PFSK-1 (cell line): Measurements from ENCODE around the gene RIPK1.

Experiments
- FOXP2 ChIP-seq: optimal IDR thresholded peaks from 2 replicates; pipeline ENCODE3; 2011; ENCODE audit warnings: borderline replicate concordance, control low read depth, inconsistent platforms; ENCODE audit not compliant: insufficient read depth; ENCODE audit errors: extremely low read length, extremely low read depth
- POLR2AphosphoS5 ChIP-seq: IDR thresholded peaks from 2 replicates; pipeline ENCODE4 v1.6.1; 2012; ENCODE audit warnings: low read depth, mild to moderate bottlenecking, control low read depth, low read length, moderate library complexity
- REST ChIP-seq, 2 experiments: IDR thresholded peaks; 2 replicates each; pipeline versions ENCODE4 v1.6.1 to v1.8.0; 2011 to 2012; ENCODE audit warnings: low read depth in 2 of 2, low read length in 2 of 2, control low read depth in 1 of 2, inconsistent platforms in 1 of 2, mild to moderate bottlenecking in 1 of 2, moderate library complexity in 1 of 2; ENCODE audit not compliant: insufficient read depth in 1 of 2
- SIN3A ChIP-seq: IDR thresholded peaks from 2 replicates; pipeline ENCODE4 v1.6.1; 2012; ENCODE audit warnings: mild to moderate bottlenecking, low read length, moderate library complexity, borderline replicate concordance; ENCODE audit not compliant: insufficient read depth
- TAF1 ChIP-seq: IDR thresholded peaks from 2 replicates; pipeline ENCODE4 v1.6.1; 2012; ENCODE audit warnings: low read length, control low read depth, borderline replicate concordance; ENCODE audit not compliant: insufficient read depth

- no peak for TF ChIP-seq SIN3A
- no peak for TF ChIP-seq POLR2AphosphoS5
- no peak for TF ChIP-seq REST (IDR thresholded peaks at IDR 0.05; ENCODE audit: insufficient read depth in 1 of 2, low read depth in 2 of 2, low read length in 2 of 2)
- TF ChIP-seq TAF1: no peak
- TF ChIP-seq FOXP2: no peak
These were observed 9.3 kb upstream of the RIPK1 start for GRCh38 chr6:3058957-3059356.
